Medulla oblongata (tissue), 1 donor: ENCODE data around the gene DYRK3.
A peak's percentile ranks its signal among the peaks of the same experiment; 100 is the strongest.
"Not testable (repeated sequence)": the region's sequence is repeated elsewhere in the genome, so short reads cannot be mapped to it uniquely, and the experiment has no call there.

ENCODE experiments used
- DNase-seq: peaks from one replicate; pipeline ENCODE4 v3.0.0-alpha.2; 2015; ENCODE audit errors: extremely low spot score

Gene DYRK3

DNA sequence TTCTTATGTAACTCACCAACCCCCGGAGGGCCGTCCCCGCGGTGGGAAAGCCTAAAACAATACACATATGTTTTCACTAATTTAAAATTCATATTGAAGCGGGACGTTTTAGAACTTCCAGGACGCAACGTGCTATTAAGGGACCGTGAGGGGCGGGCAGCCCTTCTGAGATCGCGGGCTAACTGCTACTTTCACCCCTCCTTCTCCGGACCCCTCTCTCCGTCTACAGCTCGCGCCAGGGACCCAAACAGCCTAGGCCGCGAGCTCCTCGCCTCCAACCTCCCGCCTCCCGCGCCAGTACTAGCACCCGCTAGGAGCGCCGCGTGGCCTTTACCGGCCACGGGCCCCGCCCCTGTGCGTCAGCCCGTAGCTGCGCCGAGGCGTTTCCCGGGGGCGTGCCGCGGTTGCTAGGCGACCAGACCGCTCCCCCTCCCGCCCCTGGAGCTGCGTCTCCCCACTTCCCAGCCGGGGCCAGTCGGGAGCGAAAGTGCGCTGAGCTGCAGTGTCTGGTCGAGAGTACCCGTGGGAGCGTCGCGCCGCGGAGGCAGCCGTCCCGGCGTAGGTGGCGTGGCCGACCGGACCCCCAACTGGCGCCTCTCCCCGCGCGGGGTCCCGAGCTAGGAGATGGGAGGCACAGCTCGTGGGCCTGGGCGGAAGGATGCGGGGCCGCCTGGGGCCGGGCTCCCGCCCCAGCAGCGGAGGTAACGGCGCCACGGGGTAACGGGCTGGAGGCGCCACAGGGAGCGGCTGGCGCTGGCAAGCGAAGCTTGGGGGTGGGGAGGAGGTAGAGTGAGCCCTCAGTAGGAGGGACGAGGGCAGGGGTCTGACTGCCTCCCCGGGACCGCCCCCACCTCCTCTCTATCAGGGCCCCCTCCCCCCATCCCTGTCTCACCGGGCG lies at the start of gene DYRK3:
Gene DYRK3 (plus strand): TSS at position 457 of the 898 bp plus-strand sequence. CDS start 168 bp downstream, at position 625.
- DNase-seq: peak; percentile 94

DNA sequence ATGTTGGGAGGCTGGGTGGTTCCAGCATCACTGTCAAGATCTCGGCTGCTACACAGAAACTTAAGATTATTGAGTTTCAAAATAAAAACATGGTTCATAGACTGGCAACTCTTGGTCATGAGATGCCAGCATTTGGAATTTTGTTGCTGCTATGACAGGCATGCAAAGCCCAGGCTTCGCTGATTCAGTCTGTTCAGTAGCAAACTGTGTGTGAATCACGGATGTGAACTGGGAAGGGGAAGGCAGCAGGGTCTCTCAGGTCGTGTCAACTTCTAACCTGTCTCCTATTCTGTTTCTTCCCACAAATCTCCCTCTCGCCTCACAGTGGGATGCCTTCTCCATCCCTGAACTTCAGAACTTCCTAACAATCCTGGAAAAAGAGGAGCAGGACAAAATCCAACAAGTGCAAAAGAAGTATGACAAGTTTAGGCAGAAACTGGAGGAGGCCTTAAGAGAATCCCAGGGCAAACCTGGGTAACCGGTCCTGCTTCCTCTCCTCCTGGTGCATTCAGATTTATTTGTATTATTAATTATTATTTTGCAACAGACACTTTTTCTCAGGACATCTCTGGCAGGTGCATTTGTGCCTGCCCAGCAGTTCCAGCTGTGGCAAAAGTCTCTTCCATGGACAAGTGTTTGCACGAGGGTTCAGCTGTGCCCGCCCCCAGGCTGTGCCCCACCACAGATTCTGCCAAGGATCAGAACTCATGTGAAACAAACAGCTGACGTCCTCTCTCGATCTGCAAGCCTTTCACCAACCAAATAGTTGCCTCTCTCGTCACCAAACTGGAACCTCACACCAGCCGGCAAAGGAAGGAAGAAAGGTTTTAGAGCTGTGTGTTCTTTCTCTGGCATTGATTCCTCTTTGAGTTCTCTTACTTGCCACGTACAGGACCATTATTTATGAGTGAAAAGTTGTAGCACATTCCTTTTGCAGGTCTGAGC lies 48.6 kb upstream of the DYRK3 start:
- DNase-seq: no peak

DNA sequence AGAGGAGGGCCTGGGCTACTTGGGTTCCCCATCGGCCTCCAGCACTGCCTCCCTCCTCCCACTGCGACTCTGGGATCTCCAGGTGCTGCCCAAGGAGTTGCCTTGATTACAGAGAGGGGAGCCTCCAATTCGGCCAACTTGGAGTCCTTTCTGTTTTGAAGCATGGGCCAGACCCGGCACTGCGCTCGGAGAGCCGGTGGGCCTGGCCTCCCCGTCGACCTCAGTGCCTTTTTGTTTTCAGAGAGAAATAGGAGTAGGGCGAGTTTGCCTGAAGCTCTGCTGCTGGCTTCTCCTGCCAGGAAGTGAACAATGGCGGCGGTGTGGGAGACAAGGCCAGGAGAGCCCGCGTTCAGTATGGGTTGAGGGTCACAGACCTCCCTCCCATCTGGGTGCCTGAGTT lies 47.4 kb upstream of the DYRK3 start:
- no peak for DNase-seq

DNA sequence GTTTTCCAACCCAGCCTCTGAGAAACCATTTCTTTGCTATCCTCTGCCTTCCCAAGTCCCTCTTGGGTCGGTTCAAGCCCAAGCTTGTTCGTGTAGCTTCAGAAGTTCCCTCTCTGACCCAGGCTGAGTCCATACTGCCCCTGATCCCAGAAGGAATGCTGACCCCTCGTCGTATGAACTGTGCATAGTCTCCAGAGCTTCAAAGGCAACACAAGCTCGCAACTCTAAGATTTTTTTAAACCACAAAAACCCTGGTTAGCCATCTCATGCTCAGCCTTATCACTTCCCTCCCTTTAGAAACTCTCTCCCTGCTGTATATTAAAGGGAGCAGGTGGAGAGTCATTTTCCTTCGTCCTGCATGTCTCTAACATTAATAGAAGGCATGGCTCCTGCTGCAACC lies 46.8 kb upstream of the DYRK3 start:
- no peak for DNase-seq

DNA sequence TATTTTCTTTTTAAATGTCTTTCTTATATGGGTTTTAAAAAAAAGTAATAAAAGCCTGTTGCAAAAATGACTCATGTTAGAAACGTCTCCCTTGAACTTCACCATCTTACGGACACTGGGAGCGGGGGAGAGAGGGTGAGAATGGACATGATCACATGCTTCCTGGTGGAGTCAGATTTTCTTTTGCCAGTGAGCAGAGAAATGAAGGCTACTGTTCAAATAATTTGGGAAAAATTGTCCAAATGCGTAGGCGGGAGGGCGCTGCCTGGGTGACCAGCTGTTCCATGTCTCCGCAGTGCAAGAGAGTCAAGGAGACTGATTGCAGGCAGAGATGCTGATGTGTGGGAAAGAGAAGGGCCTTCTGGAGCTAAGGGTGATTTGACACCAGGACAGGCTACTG lies 46.1 kb upstream of the DYRK3 start:
- no peak for DNase-seq

DNA sequence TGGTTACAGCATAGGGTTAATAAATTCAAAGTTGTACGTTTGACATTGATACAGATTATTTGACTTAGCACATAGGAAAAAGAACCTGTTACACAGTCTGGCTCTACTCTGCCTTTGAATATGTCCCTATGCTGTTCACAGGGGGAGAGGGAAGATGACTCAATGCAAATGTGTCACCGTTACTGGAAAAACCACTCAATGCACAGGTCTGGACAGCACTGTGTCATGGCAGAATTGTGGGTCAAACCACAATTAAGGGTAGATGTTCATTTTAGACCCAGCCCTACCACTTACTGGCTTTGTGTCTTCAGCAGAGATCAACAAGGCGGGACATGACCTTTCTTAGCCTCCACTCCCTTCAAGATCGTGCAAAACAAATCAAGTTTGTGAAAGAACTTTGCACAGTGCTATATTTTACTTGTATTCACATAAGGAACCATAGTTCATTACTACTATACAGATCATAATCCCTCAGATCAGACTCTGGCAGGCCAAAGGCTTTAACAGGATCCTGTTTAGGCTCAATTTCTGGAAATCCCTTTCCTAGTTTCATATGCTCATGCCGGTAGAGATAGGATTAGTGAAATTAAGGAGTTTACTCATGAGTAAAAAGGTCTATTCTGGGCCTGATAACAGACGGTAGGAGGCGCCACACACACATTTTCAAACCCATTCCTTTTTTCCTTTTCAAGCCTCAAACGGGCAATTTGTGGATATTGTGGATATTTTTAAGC lies 45.1 kb upstream of the DYRK3 start:
- no peak for DNase-seq

DNA sequence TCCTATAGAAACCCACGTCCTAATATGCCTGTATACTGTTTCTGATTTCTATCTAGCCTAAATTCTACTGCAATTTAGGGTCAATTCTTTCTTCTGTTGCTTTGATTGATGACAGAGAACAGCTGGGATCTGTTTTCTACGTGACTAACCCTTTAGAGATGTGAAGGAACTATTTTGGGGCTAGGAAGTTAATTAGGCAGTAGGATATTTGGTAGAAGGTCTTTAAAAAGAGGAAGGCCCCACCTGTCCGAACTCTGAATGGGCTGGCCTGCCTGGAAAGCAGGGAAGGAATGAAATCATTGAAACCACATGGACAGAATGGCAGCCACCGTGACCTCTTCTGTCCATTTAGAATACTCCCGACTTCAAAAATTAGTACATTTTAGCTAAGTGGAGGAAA lies 44.1 kb upstream of the DYRK3 start:
- no peak for DNase-seq

DNA sequence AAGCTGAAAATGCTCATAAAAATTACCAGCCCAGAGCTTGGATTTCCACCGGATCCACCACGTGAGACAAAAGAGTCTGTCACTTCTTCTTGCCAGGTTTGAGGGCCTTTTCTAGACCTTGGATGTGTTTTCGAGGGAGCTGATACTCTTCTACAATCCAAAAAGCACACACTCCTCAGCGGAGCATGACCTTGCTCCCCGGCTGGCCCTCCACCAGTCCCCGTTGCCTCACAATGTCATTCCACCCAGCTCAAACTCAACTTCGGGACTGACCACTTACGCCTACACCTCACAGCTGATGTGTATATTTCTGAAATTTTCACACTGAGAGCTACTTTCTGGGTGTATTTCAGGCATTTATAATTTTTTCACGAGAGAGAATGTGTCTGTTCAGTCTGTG lies 43.6 kb upstream of the DYRK3 start:
- DNase-seq: no peak

DNA sequence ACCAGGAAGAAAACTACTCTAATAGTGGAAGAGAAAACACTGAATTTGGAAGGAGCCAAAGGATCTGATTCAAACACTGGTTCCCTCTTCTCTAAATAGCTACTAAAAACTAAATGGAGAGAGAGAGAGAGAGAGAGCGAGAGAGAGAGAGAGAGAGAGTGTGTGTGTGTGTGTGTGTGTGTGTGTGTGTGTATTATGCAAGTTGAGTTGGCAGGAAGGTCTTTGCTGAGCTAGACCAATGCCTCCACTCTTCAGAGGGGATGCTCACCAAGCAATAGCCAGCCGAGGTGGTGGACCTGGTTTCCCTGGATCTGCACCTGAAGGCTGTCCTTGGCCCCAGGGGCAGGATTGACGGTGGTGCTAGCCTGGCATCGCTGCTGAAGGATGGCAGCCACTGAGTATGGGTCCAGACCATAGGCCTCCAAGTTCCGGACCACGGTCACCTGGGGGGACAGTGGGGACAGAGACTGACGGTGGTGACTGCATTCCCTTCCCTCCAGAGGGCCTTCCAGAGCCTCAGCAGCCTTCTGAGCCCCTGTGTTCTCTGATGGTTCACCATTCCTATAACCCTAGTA lies 41.9 kb upstream of the DYRK3 start:
- DNase-seq: no peak

DNA sequence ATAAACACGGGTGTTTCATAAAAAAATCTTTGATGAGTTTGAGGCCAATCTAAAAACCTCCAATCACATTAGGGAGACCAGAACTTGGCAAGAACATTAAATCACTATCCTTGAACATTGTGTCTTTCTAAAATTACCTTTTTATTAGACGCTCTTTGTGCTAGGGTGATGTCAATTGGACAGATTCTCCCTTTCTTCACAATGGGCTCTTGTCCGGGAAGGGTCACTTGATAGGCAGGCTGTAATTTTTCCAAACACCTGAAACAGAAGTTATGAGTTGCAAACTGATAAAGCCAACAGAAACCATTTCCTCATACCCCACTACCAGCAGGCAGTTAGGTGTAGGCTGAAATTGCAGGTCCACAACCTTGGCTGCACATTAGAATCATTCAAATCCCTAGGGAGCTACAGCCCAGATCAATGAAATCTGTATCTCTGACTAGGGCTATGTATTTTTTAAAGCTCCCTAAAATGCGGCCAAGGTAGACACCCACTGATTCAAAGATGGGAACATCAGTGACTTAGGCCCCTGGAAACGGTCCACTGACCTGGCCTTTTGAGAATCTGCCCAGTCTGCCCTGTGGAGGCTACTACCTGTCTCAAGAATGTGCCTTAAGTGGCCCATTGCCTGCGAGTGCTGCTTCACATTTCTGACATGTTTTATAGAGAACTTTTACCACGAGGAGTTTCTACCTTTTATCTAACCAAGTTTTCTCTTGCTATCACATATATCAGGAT lies 39.6 kb upstream of the DYRK3 start:
- DNase-seq: no peak

DNA sequence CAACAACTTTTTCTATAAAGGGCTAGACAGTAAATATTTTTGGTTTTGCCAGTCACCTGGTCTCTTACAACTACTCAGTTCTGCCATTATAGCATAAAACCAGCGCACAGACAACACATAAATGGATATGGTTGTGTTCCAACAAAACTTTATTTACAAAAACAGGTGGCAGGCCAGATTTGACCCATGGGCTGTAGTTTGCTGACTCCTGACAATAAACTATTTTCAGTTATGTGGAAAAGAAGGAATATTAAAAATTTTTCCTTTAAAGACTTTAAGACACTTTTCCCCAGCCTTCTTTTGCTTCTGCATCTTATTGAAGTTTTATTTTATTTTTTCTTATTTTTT lies 39.0 kb upstream of the DYRK3 start:
- no peak for DNase-seq

DNA sequence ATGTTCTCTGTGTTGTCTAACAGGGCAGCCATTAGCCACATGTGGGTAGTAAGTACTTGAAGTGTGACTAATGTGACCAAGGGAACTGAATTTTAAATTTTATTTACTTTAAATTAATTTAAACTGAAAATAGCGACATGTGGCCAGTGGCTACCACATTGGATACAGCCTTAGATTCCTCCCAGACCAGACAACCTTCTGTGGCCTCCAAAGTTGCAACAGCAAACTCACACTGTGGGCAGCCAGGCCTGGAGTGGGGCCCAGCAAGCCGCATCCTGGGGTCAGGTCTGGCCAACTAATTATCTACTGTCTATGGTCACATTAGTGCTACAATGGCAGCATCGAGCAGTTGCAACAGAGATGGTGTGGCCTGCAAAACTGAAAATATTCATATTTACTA lies 34.8 kb upstream of the DYRK3 start:
- no peak for DNase-seq

DNA sequence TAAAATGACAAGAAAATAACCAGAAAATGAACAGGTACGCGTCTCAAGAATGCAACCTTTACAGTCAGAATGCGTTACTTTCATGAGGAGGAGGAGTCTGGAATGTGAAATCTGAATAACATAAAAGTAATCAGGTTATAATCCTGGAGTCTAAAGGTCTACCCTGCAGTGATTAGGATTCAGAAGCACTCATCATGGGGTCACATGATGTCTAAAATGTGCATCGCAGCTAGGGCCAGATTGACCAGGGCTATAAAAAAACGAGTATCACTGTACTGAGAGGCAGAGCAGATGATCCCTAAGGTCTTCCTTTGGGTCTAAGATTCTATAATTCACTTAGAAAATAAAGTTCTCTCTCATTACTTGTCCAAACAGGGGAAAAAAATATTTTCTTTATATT lies 30.5 kb upstream of the DYRK3 start:
- no peak for DNase-seq

DNA sequence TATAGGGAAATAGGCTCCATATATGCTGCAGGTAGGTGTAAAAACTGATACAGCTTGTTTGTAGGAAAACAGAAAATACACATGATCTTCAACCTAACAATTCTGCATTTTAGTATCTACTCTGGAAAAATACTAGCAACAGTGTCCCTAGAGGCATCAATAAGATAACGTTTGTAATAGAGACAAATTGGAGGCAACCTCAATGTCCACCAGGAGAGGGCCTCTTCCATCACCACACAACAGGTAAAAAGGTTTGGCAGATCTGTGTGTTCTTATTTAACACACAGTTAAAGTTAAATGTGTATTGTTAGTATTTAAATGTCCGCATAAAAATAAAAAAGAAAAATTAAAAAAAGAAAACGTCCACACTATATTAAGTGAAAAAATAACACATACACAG lies 28.5 kb upstream of the DYRK3 start:
- DNase-seq: no peak

DNA sequence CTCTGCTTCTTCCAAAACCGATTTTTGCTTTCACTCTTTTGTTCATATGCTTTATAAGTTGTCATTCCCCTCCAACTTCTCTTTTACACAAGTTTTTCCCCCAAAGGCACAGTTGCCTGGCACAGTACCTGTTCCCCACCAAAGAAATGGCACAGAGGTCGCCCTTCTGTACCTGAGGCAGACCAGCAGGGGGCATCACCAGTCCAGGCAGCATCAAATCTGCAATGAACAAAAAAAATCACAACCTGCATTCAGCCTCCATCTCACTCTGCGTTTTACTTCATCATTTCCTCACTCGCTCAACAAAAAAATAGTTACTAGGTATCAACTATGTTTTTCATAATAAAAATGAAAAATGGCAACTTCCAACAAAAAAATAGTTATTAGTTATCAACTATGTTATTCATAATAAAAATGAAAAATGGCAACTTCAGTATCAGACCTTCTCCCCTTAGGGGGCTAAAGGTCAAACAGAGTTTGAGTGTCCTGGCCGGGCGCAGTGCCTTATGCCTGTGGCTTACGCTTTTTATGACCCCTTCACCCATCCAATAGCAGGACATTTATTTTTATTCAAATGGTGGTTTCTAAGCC lies 27.1 kb upstream of the DYRK3 start:
- DNase-seq: no peak

DNA sequence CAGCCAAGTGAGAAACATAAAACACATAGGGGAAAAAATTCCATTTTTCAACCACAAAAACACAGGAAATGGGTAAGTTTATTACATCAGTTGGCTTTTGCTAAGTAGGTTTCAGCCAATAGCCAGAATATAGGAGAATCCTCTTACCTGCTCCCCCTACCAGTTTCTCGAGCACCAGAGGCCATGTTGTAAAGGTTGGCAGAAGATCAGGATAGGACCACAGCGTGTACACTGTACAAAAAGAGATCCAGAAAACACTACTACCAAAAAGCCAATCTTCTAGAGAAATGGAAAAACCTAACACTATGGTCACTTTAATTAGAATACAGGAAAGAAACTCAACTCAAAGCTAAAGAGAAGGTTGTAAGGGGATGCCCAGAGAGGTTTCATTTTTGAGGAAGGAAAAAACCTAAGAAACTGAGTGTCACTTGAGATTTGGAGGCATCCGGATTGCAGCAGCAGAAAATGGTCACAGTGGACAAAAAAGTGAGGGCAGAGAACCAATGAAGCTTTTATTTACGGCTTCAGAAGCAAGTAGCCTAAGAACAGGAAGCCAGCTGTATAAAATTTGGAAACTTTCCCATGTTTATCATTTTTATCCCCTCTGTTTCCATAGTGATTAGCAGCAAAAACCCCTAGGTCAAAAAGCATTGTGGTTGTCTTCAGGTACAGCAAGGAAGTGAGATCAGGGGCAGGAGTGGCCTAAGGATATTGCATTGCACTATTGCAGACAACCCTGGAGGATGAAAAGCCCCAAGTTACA lies 25.9 kb upstream of the DYRK3 start:
- DNase-seq: no peak

DNA sequence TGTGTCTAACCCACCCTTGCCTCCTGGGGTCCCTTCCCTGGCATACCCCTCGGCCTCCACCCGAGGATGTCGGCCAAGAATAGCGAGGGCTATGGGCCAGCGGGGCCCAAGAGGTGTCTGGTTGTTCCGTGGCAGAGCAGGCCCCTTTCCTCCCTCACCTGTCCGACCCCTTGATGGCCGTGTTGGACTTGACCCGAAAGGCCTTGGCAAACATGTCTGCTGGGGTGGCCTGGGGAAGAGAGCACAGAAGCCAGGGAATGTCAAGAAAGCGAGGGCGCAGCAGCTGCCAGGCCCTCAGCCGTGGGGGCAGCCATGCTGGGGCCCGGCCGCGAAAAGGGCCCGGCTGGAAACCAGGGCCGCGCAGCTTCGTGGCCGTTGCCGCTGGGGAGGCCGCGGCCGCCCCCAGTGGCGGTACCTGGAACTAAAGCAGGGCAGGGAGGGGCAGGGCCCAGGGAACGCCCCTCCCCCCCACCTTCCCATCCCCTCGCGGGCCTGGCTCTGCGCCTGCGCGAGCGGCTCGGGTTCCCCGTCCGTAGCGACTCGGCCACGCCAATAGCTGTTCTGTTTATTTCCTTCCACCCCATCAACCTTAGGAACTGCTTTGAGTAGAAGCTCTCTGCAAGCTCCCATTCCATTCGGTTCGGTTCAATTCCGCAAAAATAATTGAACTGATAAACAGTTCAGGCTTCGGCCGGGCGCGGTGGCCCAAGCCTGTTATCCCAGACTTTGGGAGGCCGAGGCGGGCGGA lies 23.0 kb upstream of the DYRK3 start, which contains the start of gene EIF2D:
Gene EIF2D (minus strand): TSS at position 337 of the 748 bp plus-strand sequence. CDS start 123 bp downstream, at position 214.
- peak; percentile 96 for DNase-seq

DNA sequence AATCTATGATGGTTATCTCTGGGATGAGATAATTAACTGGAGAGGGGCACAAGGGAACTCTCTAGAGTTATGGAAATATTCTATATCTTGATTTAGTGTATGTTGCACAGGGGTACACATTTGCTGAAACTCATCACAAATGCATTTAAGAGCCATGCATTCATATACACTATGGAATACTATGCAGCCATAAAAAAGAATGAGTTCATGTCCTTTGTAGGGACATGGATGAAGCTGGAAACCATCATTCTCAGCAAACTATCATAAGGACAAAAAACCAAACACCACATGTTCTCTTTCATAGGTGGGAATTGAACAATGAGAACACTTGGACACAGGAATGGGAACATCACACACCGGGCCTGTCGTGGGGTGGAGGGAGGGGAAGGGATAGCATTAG lies 8.9 kb upstream of the DYRK3 start:
- not testable (repeated sequence) for DNase-seq

DNA sequence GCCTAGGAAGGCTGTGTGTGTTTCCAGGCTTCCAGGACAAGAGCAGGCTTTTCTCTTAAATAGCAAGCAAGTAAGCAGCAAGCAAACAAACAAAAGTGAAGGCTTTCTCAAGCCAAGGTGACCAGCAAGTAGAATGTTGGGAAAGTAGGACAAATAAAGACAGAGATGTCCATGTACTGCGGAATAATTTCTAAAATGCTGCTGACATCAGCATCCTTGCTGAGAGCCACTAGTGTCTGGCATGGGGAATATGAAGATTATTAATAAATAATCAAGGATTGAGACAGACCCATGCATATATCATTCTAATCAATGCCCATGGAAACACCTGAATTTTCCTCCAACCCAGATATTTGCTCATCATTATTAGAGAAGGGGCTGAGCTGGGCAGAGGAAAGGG lies 6.4 kb upstream of the DYRK3 start:
- no peak for DNase-seq
